PFSK-1 (cell line): ENCODE measurements around the gene NFE2.

Experiments used
- FOXP2 ChIP-seq: optimal IDR thresholded peaks from 2 replicates; pipeline ENCODE3; 2011; ENCODE audit warnings: borderline replicate concordance, control low read depth, inconsistent platforms; ENCODE audit not compliant: insufficient read depth; ENCODE audit errors: extremely low read length, extremely low read depth
- POLR2AphosphoS5 ChIP-seq: IDR thresholded peaks from 2 replicates; pipeline ENCODE4 v1.6.1; 2012; ENCODE audit warnings: low read depth, mild to moderate bottlenecking, control low read depth, low read length, moderate library complexity
- REST ChIP-seq, 2 experiments: IDR thresholded peaks; 2 replicates each; pipeline versions ENCODE4 v1.6.1 to v1.8.0; 2011 to 2012; ENCODE audit warnings: low read depth in 2 of 2, low read length in 2 of 2, control low read depth in 1 of 2, inconsistent platforms in 1 of 2, mild to moderate bottlenecking in 1 of 2, moderate library complexity in 1 of 2; ENCODE audit not compliant: insufficient read depth in 1 of 2
- SIN3A ChIP-seq: IDR thresholded peaks from 2 replicates; pipeline ENCODE4 v1.6.1; 2012; ENCODE audit warnings: mild to moderate bottlenecking, low read length, moderate library complexity, borderline replicate concordance; ENCODE audit not compliant: insufficient read depth
- TAF1 ChIP-seq: IDR thresholded peaks from 2 replicates; pipeline ENCODE4 v1.6.1; 2012; ENCODE audit warnings: low read length, control low read depth, borderline replicate concordance; ENCODE audit not compliant: insufficient read depth

NFE2 gene

GRCh38 chr12:54261815-54262402 lies 38.9 kb downstream of the NFE2 start:
- TF ChIP-seq SIN3A: no peak
- no peak for TF ChIP-seq TAF1
- no peak for TF ChIP-seq POLR2AphosphoS5
- no peak for TF ChIP-seq REST (IDR thresholded peaks at IDR 0.05; ENCODE audit: insufficient read depth in 1 of 2, low read depth in 2 of 2, low read length in 2 of 2)
- no peak for TF ChIP-seq FOXP2

GRCh38 chr12:54259194-54260011 lies 41.4 kb downstream of the NFE2 start:
- TF ChIP-seq POLR2AphosphoS5 (no peak), FOXP2 (no peak), TAF1 (no peak), SIN3A (peak; percentile 17; the same call in 1 of the 2 replicates), REST (IDR thresholded peaks at IDR 0.05; ENCODE audit: insufficient read depth in 1 of 2, low read depth in 2 of 2, low read length in 2 of 2) (no peak)

GRCh38 chr12:54258201-54258681 lies 42.6 kb downstream of the NFE2 start:
- no peak for TF ChIP-seq TAF1
- TF ChIP-seq POLR2AphosphoS5: no peak
- TF ChIP-seq FOXP2: no peak
- no peak for TF ChIP-seq SIN3A
- no peak for TF ChIP-seq REST (IDR thresholded peaks at IDR 0.05; ENCODE audit: insufficient read depth in 1 of 2, low read depth in 2 of 2, low read length in 2 of 2)

- TF ChIP-seq FOXP2: no peak
- no peak for TF ChIP-seq POLR2AphosphoS5
These were observed 43.5 kb downstream of the NFE2 start for GRCh38 chr12:54257332-54257731.

GRCh38 chr12:54253240-54253639 lies 47.6 kb downstream of the NFE2 start:
- TF ChIP-seq FOXP2: no peak
- no peak for TF ChIP-seq TAF1
- no peak for TF ChIP-seq SIN3A
- no peak for TF ChIP-seq REST (IDR thresholded peaks at IDR 0.05; ENCODE audit: insufficient read depth in 1 of 2, low read depth in 2 of 2, low read length in 2 of 2)
- no peak for TF ChIP-seq POLR2AphosphoS5
